HEK293T (cell line): ENCODE results near the gene FBXO5.
"Not testable (repeated sequence)": the region's sequence is repeated elsewhere in the genome, so short reads cannot be mapped to it uniquely, and the experiment has no call there.

Experiments
- CTCF ChIA-PET: fragments of 350-600 bp; formaldehyde crosslinking; extraction: SDS; loops from one replicate; lab custom pipeline; 2021; ENCODE audit warnings: antibody characterized with exemption, inconsistent platforms; lab: Yijun Ruan, JAX
- POLR2A ChIA-PET: fragments of 350-600 bp; formaldehyde crosslinking; extraction: SDS; loops from one replicate; lab custom pipeline; 2020; ENCODE audit warnings: antibody characterized with exemption, inconsistent platforms; lab: Yijun Ruan, JAX
- DNase-seq: peaks from one replicate; pipeline ENCODE4 v3.0.0; 2012; ENCODE audit warnings: mixed read lengths; ENCODE audit errors: extremely low spot score
- ARNT ChIP-seq: fragments of 450-650 bp; IDR thresholded peaks from 2 replicates; pipeline ENCODE4 v1.6.1; 2017; ENCODE audit warnings: mild to moderate bottlenecking
- BHLHE40 ChIP-seq: fragments of 450-650 bp; IDR thresholded peaks from 2 replicates; pipeline ENCODE4 v1.6.1; 2016; ENCODE audit warnings: mild to moderate bottlenecking, moderate library complexity, borderline replicate concordance
- CTBP1 ChIP-seq: fragments of 450-650 bp; IDR thresholded peaks from 2 replicates; pipeline ENCODE4 v1.6.1; 2016; ENCODE audit warnings: borderline replicate concordance
- ELF4 ChIP-seq: fragments of 450-650 bp; IDR thresholded peaks from 2 replicates; pipeline ENCODE4 v1.6.1; 2017; ENCODE audit warnings: antibody characterized with exemption
- FOXA1 ChIP-seq: fragments of 450-650 bp; IDR thresholded peaks from 2 replicates; pipeline ENCODE4 v1.6.1; 2016; ENCODE audit warnings: mild to moderate bottlenecking
- FOXK2 ChIP-seq: fragments of 450-650 bp; IDR thresholded peaks from 2 replicates; pipeline ENCODE4 v1.6.1; 2016; ENCODE audit warnings: mild to moderate bottlenecking
- FOXM1 ChIP-seq: fragments of 450-650 bp; IDR thresholded peaks from 2 replicates; pipeline ENCODE4 v1.6.1; 2017; ENCODE audit warnings: mild to moderate bottlenecking, borderline replicate concordance
- HDGF ChIP-seq: fragments of 450-650 bp; IDR thresholded peaks from 2 replicates; pipeline ENCODE4 v1.6.1; 2017; ENCODE audit warnings: antibody characterized with exemption, borderline replicate concordance
- L3MBTL2 ChIP-seq: fragments of 450-650 bp; conservative IDR thresholded peaks from 2 replicates; pipeline ENCODE4 v1.6.1; 2016; ENCODE audit warnings: mild to moderate bottlenecking
- LEF1 ChIP-seq: fragments of 450-650 bp; IDR thresholded peaks from 2 replicates; pipeline ENCODE4 v1.6.1; 2017; ENCODE audit warnings: mild to moderate bottlenecking, borderline replicate concordance
- NFRKB ChIP-seq: fragments of 450-650 bp; IDR thresholded peaks from 2 replicates; pipeline ENCODE4 v1.6.1; 2016; ENCODE audit warnings: mild to moderate bottlenecking, moderate library complexity
- SP1 ChIP-seq: fragments of 450-650 bp; IDR thresholded peaks from 2 replicates; pipeline ENCODE4 v1.6.1; 2017
- SUZ12 ChIP-seq: fragments of 450-650 bp; IDR thresholded peaks from 2 replicates; pipeline ENCODE4 v1.6.1; 2016; ENCODE audit warnings: mild to moderate bottlenecking
- TARDBP ChIP-seq: fragments of 450-650 bp; IDR thresholded peaks from 2 replicates; pipeline ENCODE4 v1.6.1; 2016
- ZNF384 ChIP-seq: fragments of 450-650 bp; IDR thresholded peaks from 2 replicates; pipeline ENCODE4 v1.6.1; 2016
- TF ChIP-seq, protein P1 (sequence below): fragments of 450-650 bp; IDR thresholded peaks from 2 replicates; pipeline ENCODE4 v1.6.1; 2016

The FBXO5 gene

DNA sequence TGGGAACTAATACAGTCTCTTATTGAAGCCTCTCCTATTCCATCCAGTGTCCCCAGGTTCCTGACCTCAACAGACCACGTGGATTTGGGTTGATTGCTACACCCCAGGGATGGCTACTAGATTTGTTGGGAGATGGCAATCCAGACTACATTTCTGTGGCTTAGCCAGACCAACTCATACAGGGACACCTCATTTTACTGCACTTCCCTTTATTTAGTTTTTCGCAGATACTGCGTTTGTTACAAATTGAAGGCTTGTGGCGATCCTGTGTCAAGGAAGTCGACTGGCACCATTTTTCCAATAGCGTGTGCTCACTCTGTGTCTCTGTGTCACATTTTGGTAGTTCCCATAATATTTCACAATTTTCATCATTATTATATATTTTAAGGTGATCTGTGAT is 30.0 kb upstream of the FBXO5 start:
- CTCF ChIA-PET = no interaction called here
- no peak for TF ChIP-seq HDGF
- TF ChIP-seq NFRKB = no peak
- no peak for TF ChIP-seq TARDBP
- TF ChIP-seq FOXK2 = no peak
- TF ChIP-seq BHLHE40 = no peak
- TF ChIP-seq SUZ12 = no peak
- no peak for TF ChIP-seq SP1
- TF ChIP-seq FOXA1 = no peak
- no peak for TF ChIP-seq L3MBTL2
- TF ChIP-seq FOXM1 = no peak
- TF ChIP-seq ELF4 = no peak
- TF ChIP-seq LEF1 = no peak
- TF ChIP-seq, protein P1, sequence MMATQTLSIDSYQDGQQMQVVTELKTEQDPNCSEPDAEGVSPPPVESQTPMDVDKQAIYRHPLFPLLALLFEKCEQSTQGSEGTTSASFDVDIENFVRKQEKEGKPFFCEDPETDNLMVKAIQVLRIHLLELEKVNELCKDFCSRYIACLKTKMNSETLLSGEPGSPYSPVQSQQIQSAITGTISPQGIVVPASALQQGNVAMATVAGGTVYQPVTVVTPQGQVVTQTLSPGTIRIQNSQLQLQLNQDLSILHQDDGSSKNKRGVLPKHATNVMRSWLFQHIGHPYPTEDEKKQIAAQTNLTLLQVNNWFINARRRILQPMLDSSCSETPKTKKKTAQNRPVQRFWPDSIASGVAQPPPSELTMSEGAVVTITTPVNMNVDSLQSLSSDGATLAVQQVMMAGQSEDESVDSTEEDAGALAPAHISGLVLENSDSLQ = no peak
- no peak for TF ChIP-seq ARNT
- no peak for TF ChIP-seq CTBP1
- DNase-seq = no peak

DNA sequence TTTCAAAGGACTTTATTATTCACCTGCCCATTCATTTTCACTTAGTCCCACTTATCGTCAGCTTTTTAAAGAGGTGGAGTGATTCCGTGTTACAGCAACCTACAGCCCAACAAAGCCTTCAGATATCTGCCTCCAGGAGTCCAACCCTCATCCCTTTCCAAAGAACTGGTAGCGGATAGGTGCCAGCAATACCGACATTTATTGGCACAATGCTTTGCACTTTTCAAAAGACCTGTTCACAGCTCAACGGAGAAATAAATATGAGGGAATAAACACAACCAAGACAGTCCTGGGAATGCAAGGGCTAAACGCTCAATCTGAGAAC is 20.5 kb upstream of the FBXO5 start:
- DNase-seq = no peak
- no peak for TF ChIP-seq FOXK2
- no peak for TF ChIP-seq BHLHE40
- TF ChIP-seq SP1 = no peak
- no peak for TF ChIP-seq ARNT
- no peak for TF ChIP-seq FOXA1
- TF ChIP-seq LEF1 = no peak
- TF ChIP-seq CTBP1 = no peak
- no peak for TF ChIP-seq ELF4
- TF ChIP-seq L3MBTL2 = no peak
- TF ChIP-seq HDGF = no peak
- TF ChIP-seq NFRKB = no peak
- no peak for TF ChIP-seq SUZ12
- CTCF ChIA-PET = no interaction called here
- POLR2A ChIA-PET = interaction anchor here (1.6 kb wide), 1 partner anchor 20 kb away, joined by 4 read pairs; the partner anchor contains the start of gene FBXO5

More for the DNA sequence above, 30.0 kb upstream of the FBXO5 start:
- POLR2A ChIA-PET = no interaction called here

DNA sequence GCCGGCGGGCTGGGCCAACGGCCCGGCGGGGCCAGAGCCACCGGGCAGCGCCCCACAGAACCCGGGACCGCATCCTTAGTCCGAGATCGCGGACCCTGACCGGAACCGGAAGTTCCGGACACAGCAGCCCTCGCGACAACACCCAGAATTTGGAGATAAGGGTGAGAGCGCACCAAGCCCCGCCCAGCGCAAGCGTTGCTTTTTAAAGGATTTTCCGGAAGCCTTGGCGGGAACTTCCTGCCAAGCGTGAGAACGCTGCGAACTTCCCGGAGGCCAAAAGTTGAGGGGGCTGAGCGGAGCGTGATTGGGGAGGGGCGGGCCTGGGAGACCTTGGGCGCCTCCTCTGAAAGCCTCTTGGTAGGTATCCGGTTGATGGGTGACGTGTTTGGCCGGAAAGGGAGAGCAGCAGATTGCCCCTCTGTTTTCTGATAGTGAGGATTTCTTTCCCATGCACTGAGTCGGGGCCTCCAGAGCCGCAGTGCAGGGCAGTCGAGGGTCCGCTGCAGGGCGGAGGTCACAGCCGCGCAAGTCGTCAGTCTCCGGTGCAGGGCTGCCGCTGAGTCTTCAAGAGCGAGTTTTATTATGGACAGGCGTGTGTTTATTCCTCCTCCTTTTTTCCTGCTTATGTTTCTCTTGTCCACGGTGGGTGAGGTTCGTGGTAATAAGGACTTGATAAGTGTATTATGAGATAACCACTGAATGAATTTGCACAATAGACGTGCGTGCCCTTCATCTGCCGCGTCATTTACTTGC is 19.9 kb upstream of the FBXO5 start, which contains the start of gene MTRF1L:
Gene MTRF1L, minus strand, starts transcription at position 97 of the 753 bp plus-strand sequence. Its CDS starts 24 bp downstream, at position 73.
- ChIA-PET CTCF (no interaction called here), POLR2A (interaction anchor here (1.6 to 7.3 kb wide), 3 partner anchors 17 to 20 kb away, joined by 4 to 48 read pairs (median 7); partner anchors contain the start of gene FBXO5)
- DNase-seq = peak; percentile 92
- no peak for TF ChIP-seq SP1
- TF ChIP-seq BHLHE40 = no peak
- peak; percentile 74 for TF ChIP-seq L3MBTL2
- TF ChIP-seq NFRKB = no peak
- no peak for TF ChIP-seq FOXK2
- TF ChIP-seq SUZ12 = no peak
- peak; percentile 68 for TF ChIP-seq ELF4
- no peak for TF ChIP-seq CTBP1

DNA sequence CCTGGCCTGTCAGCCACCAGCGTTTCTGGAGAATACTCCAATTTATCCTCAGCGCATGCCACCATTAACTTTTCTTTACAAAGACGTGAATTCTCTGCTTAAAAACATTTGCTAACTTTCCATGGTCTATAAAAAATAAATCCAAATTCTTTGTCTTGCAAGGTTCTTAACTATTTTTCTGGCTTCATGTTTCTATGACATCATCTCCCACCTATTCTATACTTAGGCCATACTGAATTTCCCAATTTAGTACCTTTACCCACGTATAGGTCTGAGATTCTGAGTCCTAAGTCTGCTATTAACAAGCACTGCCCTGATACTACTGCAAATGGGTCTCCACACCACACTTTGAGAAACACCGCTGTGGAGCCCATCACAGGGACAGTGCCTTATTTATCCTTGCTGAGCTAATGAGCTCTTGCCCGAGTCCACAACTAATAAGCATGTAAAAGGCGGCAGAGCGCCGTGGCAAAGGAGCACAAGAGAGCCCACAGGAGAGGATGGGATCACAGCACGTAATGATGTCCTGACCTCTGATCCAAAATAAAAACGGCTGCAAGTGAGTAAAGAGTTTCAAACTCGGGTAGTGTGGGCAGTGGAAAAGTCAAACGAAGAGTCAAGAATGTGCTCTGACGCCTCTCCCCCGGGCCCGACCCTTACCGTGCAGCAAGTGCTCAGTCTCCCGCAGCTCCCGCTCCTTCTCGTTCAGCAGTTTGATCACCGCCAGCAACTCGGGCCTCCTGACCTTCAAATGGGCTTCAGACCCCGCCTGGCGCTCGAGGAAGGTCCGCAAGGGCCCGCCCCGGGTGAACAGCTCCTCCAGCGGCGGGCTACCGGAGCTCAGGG is 19.1 kb upstream of the FBXO5 start:
- ChIA-PET POLR2A (interaction anchor here (1.9 to 7.3 kb wide), 2 partner anchors 16 to 19 kb away, joined by 7 to 48 read pairs; partner anchors contain the start of gene FBXO5), CTCF (no interaction called here)
- DNase-seq = no peak
- TF ChIP-seq BHLHE40 (no peak), ELF4 (no peak), ZNF384 (no peak), FOXM1 (no peak), CTBP1 (no peak), NFRKB (no peak), FOXA1 (no peak), SP1 (no peak), ARNT (no peak), FOXK2 (no peak), LEF1 (no peak), SUZ12 (no peak), TARDBP (no peak), L3MBTL2 (no peak), HDGF (no peak)
- TF ChIP-seq, protein P1 = no peak

DNA sequence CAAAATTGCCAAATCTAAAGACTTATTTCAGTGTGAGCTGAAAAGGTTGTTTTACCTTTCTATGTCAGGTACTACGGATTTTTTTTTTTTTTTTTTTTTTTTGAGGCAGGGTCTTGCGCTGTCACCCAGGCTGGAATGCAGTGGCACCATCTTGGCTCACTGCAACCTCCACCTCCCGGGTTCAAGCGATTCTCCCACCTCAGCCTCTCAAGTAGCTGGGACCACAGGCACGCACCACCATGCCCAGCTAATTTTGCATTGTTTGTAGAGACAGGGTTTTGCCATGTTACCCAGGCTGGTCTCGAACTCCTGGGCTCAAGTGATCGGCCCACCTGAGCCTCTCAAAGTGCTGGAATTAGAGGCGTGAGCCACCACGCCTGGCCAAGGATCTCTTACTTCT is 17.9 kb upstream of the FBXO5 start:
- CTCF ChIA-PET = interaction anchor here (1.5 kb wide), 1 partner anchor 47 kb away, joined by 3 read pairs; no protein-coding TSS in a partner anchor
- POLR2A ChIA-PET = interaction anchor here (1.9 to 7.3 kb wide), 2 partner anchors 15 to 18 kb away, joined by 7 to 48 read pairs; partner anchors contain the start of gene FBXO5
- DNase-seq = not testable (repeated sequence)

DNA sequence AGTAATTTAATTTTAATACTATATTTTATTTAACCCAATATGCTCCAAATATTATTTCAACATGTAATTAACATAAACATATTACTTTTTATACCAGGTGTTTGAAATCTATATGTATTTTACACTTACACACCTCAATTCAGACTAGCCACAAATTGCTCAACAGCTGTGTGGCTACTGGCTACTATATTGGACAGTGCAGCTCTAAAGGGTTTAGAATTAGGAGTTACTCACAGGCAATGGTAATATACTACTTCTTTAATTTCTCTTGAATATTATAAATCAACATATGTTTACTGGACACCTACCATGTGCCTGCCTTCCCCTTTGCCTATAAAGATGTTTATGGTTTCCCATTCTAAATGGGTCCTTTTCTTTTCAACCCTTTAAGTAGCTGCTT is 17.4 kb upstream of the FBXO5 start:
- ChIA-PET POLR2A (interaction anchor here (1.1 to 7.3 kb wide), 2 partner anchors 15 to 17 kb away, joined by 4 to 48 read pairs; partner anchors contain the start of gene FBXO5), CTCF (interaction anchor here (1.5 kb wide), 1 partner anchor 46 kb away, joined by 3 read pairs; no protein-coding TSS in a partner anchor)
- no peak for DNase-seq
- no peak for TF ChIP-seq FOXA1
- no peak for TF ChIP-seq SUZ12
- TF ChIP-seq ZNF384 = no peak

DNA sequence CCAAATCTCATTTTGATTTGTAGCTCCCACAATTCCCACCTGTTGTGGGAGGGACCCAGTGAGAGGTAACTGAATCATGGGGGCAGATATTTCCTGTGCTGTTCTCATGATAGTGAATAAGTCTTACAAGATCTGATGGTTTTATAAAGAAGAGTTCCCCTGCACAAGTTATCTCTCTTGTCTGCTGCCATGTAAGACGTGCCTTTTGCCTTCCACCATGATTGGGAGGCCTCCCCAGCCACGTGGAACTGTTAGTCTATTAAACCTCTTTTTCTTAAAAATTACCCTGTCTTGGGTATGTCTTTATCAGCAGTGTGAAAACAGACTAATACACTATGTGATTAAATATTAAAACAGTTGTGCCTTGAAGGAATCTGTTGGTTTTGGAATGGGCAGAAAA is 16.7 kb upstream of the FBXO5 start:
- DNase-seq = not testable (repeated sequence)
- POLR2A ChIA-PET = interaction anchor here (1.1 to 7.3 kb wide), 2 partner anchors 15 to 16 kb away, joined by 4 to 48 read pairs; partner anchors contain the start of gene FBXO5
- CTCF ChIA-PET = interaction anchor here (1.5 kb wide), 1 partner anchor 45 kb away, joined by 3 read pairs; no protein-coding TSS in a partner anchor
